ENCODE results near the gene ST6GALNAC3.
"Not testable (repeated sequence)": the region's sequence is repeated elsewhere in the genome, so short reads cannot be mapped to it uniquely, and the experiment has no call there.

Gene ST6GALNAC3

GRCh38 chr1:76640092-76640491, 565.5 kb downstream of the ST6GALNAC3 start:
- H3K27ac ChIP-seq (ENCODE audit: insufficient read depth, low read depth, low read length, poor library complexity, severe bottlenecking): no peak overlapping the region
- H3K9me3 ChIP-seq (ENCODE audit: control insufficient read depth, low read length): no peaks in the 10 kb centered on the region
- no peaks in the 10 kb centered on the region for H3K4me1 ChIP-seq (ENCODE audit: control insufficient read depth, insufficient read depth, low read length)

GRCh38 chr1:76640723-76641122, 566.2 kb downstream of the ST6GALNAC3 start:
- Histone ChIP-seq H3K4me3 (ENCODE audit: insufficient read depth, low read depth, low read length) (no peak overlapping the region), H3K9me3 (ENCODE audit: control insufficient read depth, low read length) (no peaks in the 10 kb centered on the region), H3K36me3 (ENCODE audit: control insufficient read depth, insufficient read depth, low read length) (no peaks in the 10 kb centered on the region), H3K4me1 (ENCODE audit: control insufficient read depth, insufficient read depth, low read length) (no peaks in the 10 kb centered on the region), H3K27ac (ENCODE audit: insufficient read depth, low read depth, low read length, poor library complexity, severe bottlenecking) (no peak overlapping the region), H3K27me3 (ENCODE audit: control insufficient read depth, insufficient read depth, low read length, poor library complexity, severe bottlenecking) (no peaks in the 10 kb centered on the region)

More at GRCh38 chr1:76640092-76640491, 565.5 kb downstream of the ST6GALNAC3 start:
- Histone ChIP-seq H3K27me3 (ENCODE audit: control insufficient read depth, insufficient read depth, low read length, poor library complexity, severe bottlenecking) (no peaks in the 10 kb centered on the region), H3K4me3 (ENCODE audit: insufficient read depth, low read depth, low read length) (no peak overlapping the region), H3K36me3 (ENCODE audit: control insufficient read depth, insufficient read depth, low read length) (no peaks in the 10 kb centered on the region)

- H3K27ac ChIP-seq (ENCODE audit: insufficient read depth, low read depth, low read length, poor library complexity, severe bottlenecking): no peak overlapping the region
- WGBS, 2 experiments: 92 to 97% methylated on average over 5 of the region's 5 CpGs
- H3K9me3 ChIP-seq (ENCODE audit: control insufficient read depth, low read length): no peaks in the 10 kb centered on the region
- no peak overlapping the region for H3K4me3 ChIP-seq (ENCODE audit: insufficient read depth, low read depth, low read length)
- no peaks in the 10 kb centered on the region for H3K4me1 ChIP-seq (ENCODE audit: control insufficient read depth, insufficient read depth, low read length)
- no peaks in the 10 kb centered on the region for H3K36me3 ChIP-seq (ENCODE audit: control insufficient read depth, insufficient read depth, low read length)
- no peaks in the 10 kb centered on the region for H3K27me3 ChIP-seq (ENCODE audit: control insufficient read depth, insufficient read depth, low read length, poor library complexity, severe bottlenecking)
Observed at GRCh38 chr1:76644139-76644538, 569.6 kb downstream of the ST6GALNAC3 start.

- not testable (repeated sequence) for H3K9me3 ChIP-seq (ENCODE audit: control insufficient read depth, low read length); H3K4me3 ChIP-seq (ENCODE audit: insufficient read depth, low read depth, low read length); H3K4me1 ChIP-seq (ENCODE audit: control insufficient read depth, insufficient read depth, low read length); H3K27me3 ChIP-seq (ENCODE audit: control insufficient read depth, insufficient read depth, low read length, poor library complexity, severe bottlenecking); H3K36me3 ChIP-seq (ENCODE audit: control insufficient read depth, insufficient read depth, low read length); H3K27ac ChIP-seq (ENCODE audit: insufficient read depth, low read depth, low read length, poor library complexity, severe bottlenecking)
- WGBS, 2 experiments: 87 to 97% methylated on average over 4 of the region's 5 CpGs
Observed at GRCh38 chr1:76652860-76653259, 578.3 kb downstream of the ST6GALNAC3 start.

- no peaks in the 10 kb centered on the region for H3K4me1 ChIP-seq (ENCODE audit: control insufficient read depth, insufficient read depth, low read length)
- H3K27ac ChIP-seq (ENCODE audit: insufficient read depth, low read depth, low read length, poor library complexity, severe bottlenecking): no peak overlapping the region
- H3K27me3 ChIP-seq (ENCODE audit: control insufficient read depth, insufficient read depth, low read length, poor library complexity, severe bottlenecking): no peaks in the 10 kb centered on the region
- H3K4me3 ChIP-seq (ENCODE audit: insufficient read depth, low read depth, low read length): no peak overlapping the region
- H3K36me3 ChIP-seq (ENCODE audit: control insufficient read depth, insufficient read depth, low read length): no peaks in the 10 kb centered on the region
- 86 to 95% methylated on average over 2 of the region's 2 CpGs for WGBS, 2 experiments
- H3K9me3 ChIP-seq (ENCODE audit: control insufficient read depth, low read length): no peaks in the 10 kb centered on the region
Observed at GRCh38 chr1:76657623-76658022, 583.1 kb downstream of the ST6GALNAC3 start.

- no peaks in the 10 kb centered on the region for H3K9me3 ChIP-seq (ENCODE audit: control insufficient read depth, low read length)
- WGBS, 2 experiments: 92 to 95% methylated on average over 4 of the region's 4 CpGs
- H3K36me3 ChIP-seq (ENCODE audit: control insufficient read depth, insufficient read depth, low read length): no peaks in the 10 kb centered on the region
- no peak overlapping the region for H3K27ac ChIP-seq (ENCODE audit: insufficient read depth, low read depth, low read length, poor library complexity, severe bottlenecking)
- no peaks in the 10 kb centered on the region for H3K27me3 ChIP-seq (ENCODE audit: control insufficient read depth, insufficient read depth, low read length, poor library complexity, severe bottlenecking)
- no peak overlapping the region for H3K4me3 ChIP-seq (ENCODE audit: insufficient read depth, low read depth, low read length)
- no peaks in the 10 kb centered on the region for H3K4me1 ChIP-seq (ENCODE audit: control insufficient read depth, insufficient read depth, low read length)
Observed at GRCh38 chr1:76659171-76659940, 584.8 kb downstream of the ST6GALNAC3 start.

GRCh38 chr1:76661531-76661930, 587.0 kb downstream of the ST6GALNAC3 start:
- H3K4me1 ChIP-seq (ENCODE audit: control insufficient read depth, insufficient read depth, low read length): no peaks in the 10 kb centered on the region
- no peak overlapping the region for H3K27ac ChIP-seq (ENCODE audit: insufficient read depth, low read depth, low read length, poor library complexity, severe bottlenecking)
- no peak overlapping the region for H3K4me3 ChIP-seq (ENCODE audit: insufficient read depth, low read depth, low read length)
- no peaks in the 10 kb centered on the region for H3K27me3 ChIP-seq (ENCODE audit: control insufficient read depth, insufficient read depth, low read length, poor library complexity, severe bottlenecking)
- no peaks in the 10 kb centered on the region for H3K9me3 ChIP-seq (ENCODE audit: control insufficient read depth, low read length)
- no peaks in the 10 kb centered on the region for H3K36me3 ChIP-seq (ENCODE audit: control insufficient read depth, insufficient read depth, low read length)
- 82 to 88% methylated on average over 2 of the region's 2 CpGs for WGBS, 2 experiments

- H3K4me1 ChIP-seq (ENCODE audit: control insufficient read depth, insufficient read depth, low read length): no peaks in the 10 kb centered on the region
- no peak overlapping the region for H3K27ac ChIP-seq (ENCODE audit: insufficient read depth, low read depth, low read length, poor library complexity, severe bottlenecking)
- no peaks in the 10 kb centered on the region for H3K36me3 ChIP-seq (ENCODE audit: control insufficient read depth, insufficient read depth, low read length)
- no peaks in the 10 kb centered on the region for H3K27me3 ChIP-seq (ENCODE audit: control insufficient read depth, insufficient read depth, low read length, poor library complexity, severe bottlenecking)
- H3K4me3 ChIP-seq (ENCODE audit: insufficient read depth, low read depth, low read length): no peak overlapping the region
- WGBS, 2 experiments: 90 to 94% methylated on average over 2 of the region's 2 CpGs
- H3K9me3 ChIP-seq (ENCODE audit: control insufficient read depth, low read length): no peaks in the 10 kb centered on the region
Observed at GRCh38 chr1:76666499-76666898, 592.0 kb downstream of the ST6GALNAC3 start.

GRCh38 chr1:76668046-76668445, 593.5 kb downstream of the ST6GALNAC3 start:
- peak overlapping the region; percentile 30 for H3K27ac ChIP-seq (ENCODE audit: insufficient read depth, low read depth, low read length, poor library complexity, severe bottlenecking)
- H3K4me1 ChIP-seq (ENCODE audit: control insufficient read depth, insufficient read depth, low read length): no peaks in the 10 kb centered on the region
- 62 to 65% methylated on average over 5 of the region's 5 CpGs for WGBS, 2 experiments
- H3K9me3 ChIP-seq (ENCODE audit: control insufficient read depth, low read length): no peaks in the 10 kb centered on the region
- no peaks in the 10 kb centered on the region for H3K36me3 ChIP-seq (ENCODE audit: control insufficient read depth, insufficient read depth, low read length)
- no peaks in the 10 kb centered on the region for H3K27me3 ChIP-seq (ENCODE audit: control insufficient read depth, insufficient read depth, low read length, poor library complexity, severe bottlenecking)
- no peak overlapping the region for H3K4me3 ChIP-seq (ENCODE audit: insufficient read depth, low read depth, low read length)

- H3K4me1 ChIP-seq (ENCODE audit: control insufficient read depth, insufficient read depth, low read length): no peaks in the 10 kb centered on the region
- H3K36me3 ChIP-seq (ENCODE audit: control insufficient read depth, insufficient read depth, low read length): no peaks in the 10 kb centered on the region
- WGBS, 2 experiments: 89 to 90% methylated on average over 3 to 4 of the region's 4 CpGs
- no peak overlapping the region for H3K4me3 ChIP-seq (ENCODE audit: insufficient read depth, low read depth, low read length)
- H3K27ac ChIP-seq (ENCODE audit: insufficient read depth, low read depth, low read length, poor library complexity, severe bottlenecking): no peak overlapping the region
- no peaks in the 10 kb centered on the region for H3K9me3 ChIP-seq (ENCODE audit: control insufficient read depth, low read length)
- H3K27me3 ChIP-seq (ENCODE audit: control insufficient read depth, insufficient read depth, low read length, poor library complexity, severe bottlenecking): no peaks in the 10 kb centered on the region
Observed at GRCh38 chr1:76669131-76669530, 594.6 kb downstream of the ST6GALNAC3 start.

Data from ectodermal cell (in vitro differentiated cells).